Endothelial cell of umbilical vein (primary cell): ENCODE results near the gene CPNE7. TPM values are rescaled to one million over a fixed set of nuclear protein-coding genes. Genes with fewer than 3 reads are reported as not detected.
A peak's percentile ranks its signal among the peaks of the same experiment; 100 is the strongest.

Experiments
- BruUV-seq: library from RNA; stranded (reverse); fragments of 400-500 nt; replicated peaks from 2 replicates; lab custom pipeline; 2021; lab: Mats Ljungman, UMichigan
- CTCF ChIA-PET: fragments of 300-600, 350-600 bp; sonication (Branson Sonifier 250); formaldehyde crosslinking; loops from one replicate; lab custom pipeline; 2021; ENCODE audit warnings: antibody characterized with exemption, inconsistent platforms; lab: Charles Lee
- POLR2A ChIA-PET: fragments of 300-600, 350-600 bp; sonication (Branson Sonifier 250); formaldehyde crosslinking; loops from one replicate; lab custom pipeline; 2021; ENCODE audit warnings: antibody characterized with exemption, inconsistent platforms; lab: Charles Lee
- DNase-seq: peaks from one replicate; pipeline ENCODE4 v3.0.0-alpha.2; 2011; ENCODE audit warnings: low read depth, low spot score
- FAIRE-seq: peaks from 2 replicates; lab custom pipeline; 2011; peaks lifted over from hg19 to GRCh38; lab: Jason Lieb, UNC
- H2AFZ ChIP-seq: 2 replicates; pipeline ENCODE4 v1.6.0; 2012; ENCODE audit warnings: low read depth, low read length, control low read depth, inconsistent platforms
- H3K27ac ChIP-seq: 2 replicates; pipeline ENCODE4 v1.5.1; 2011; ENCODE audit warnings: low read depth, mild to moderate bottlenecking, control low read depth, low read length, moderate library complexity; ENCODE audit not compliant: insufficient read depth
- H3K27me3 ChIP-seq, 2 experiments: 2 replicates each; pipeline versions ENCODE4 v1.6.0 to v1.6.1; 2011; ENCODE audit warnings: low read length in 2 of 2, mixed read lengths in 1 of 2; ENCODE audit not compliant: control insufficient read depth in 2 of 2, insufficient read depth in 2 of 2
- H3K36me3 ChIP-seq, 2 experiments: 2 replicates in 1 of 2; 3 replicates in 1 of 2; pipeline ENCODE4 v1.5.1; 2011; ENCODE audit warnings: low read length in 2 of 2, mild to moderate bottlenecking in 1 of 2, moderate library complexity in 1 of 2; ENCODE audit not compliant: control insufficient read depth in 2 of 2, insufficient read depth in 2 of 2; ENCODE audit errors: extremely low read depth in 1 of 2
- H3K4me1 ChIP-seq: 3 replicates; pipeline ENCODE4 v1.5.1; 2011; ENCODE audit warnings: mild to moderate bottlenecking, low read length; ENCODE audit not compliant: control insufficient read depth, insufficient read depth; ENCODE audit errors: extremely low read depth
- H3K4me2 ChIP-seq: 2 replicates; pipeline ENCODE4 v1.6.1; 2011; ENCODE audit warnings: low read length, control low read depth, mixed read lengths; ENCODE audit not compliant: insufficient read depth
- H3K4me3 ChIP-seq, 3 experiments: fragments of 200-600 bp in 1 of 3; sonication (generic), shearing (Covaris generic) in 1 of 3; replicated peaks in 1 of 3; 2 replicates each; pipeline ENCODE4 v1.5.1; 2011 to 2016; ENCODE audit warnings: control low read depth in 3 of 3, low read length in 3 of 3, mild to moderate bottlenecking in 2 of 3, inconsistent platforms in 1 of 3, low read depth in 1 of 3, moderate library complexity in 1 of 3; ENCODE audit not compliant: insufficient read depth in 1 of 3
- H3K79me2 ChIP-seq: 2 replicates; pipeline ENCODE4 v1.6.0; 2012; ENCODE audit warnings: low read length, inconsistent platforms; ENCODE audit not compliant: control insufficient read depth, insufficient read depth
- H3K9ac ChIP-seq: replicated peaks from 2 replicates; pipeline ENCODE3; 2011; ENCODE audit warnings: low read length, control low read depth; ENCODE audit not compliant: insufficient read depth; ENCODE audit errors: extremely low read depth
- H3K9me1 ChIP-seq: replicated peaks from 3 replicates; pipeline ENCODE4 v1.6.0; 2011; ENCODE audit warnings: mild to moderate bottlenecking, low read length; ENCODE audit not compliant: control insufficient read depth, insufficient read depth; ENCODE audit errors: extremely low read depth
- H3K9me3 ChIP-seq: replicated peaks from 2 replicates; pipeline ENCODE4 v1.5.1; 2012; ENCODE audit warnings: low read length, inconsistent platforms; ENCODE audit not compliant: control insufficient read depth, insufficient read depth
- H4K20me1 ChIP-seq: replicated peaks from 2 replicates; pipeline ENCODE3; 2011; ENCODE audit warnings: mild to moderate bottlenecking, low read length; ENCODE audit not compliant: control insufficient read depth, insufficient read depth; ENCODE audit errors: extremely low read depth
- EZH2 ChIP-seq: IDR thresholded peaks from 2 replicates; pipeline ENCODE4 v1.6.1; 2012; ENCODE audit warnings: borderline replicate concordance, low read depth, mild to moderate bottlenecking, moderate library complexity, low read length, inconsistent platforms; ENCODE audit not compliant: severe bottlenecking
- FOS ChIP-seq: IDR thresholded peaks from 2 replicates; pipeline ENCODE4 v1.6.1; 2011; ENCODE audit warnings: mild to moderate bottlenecking, low read length, moderate library complexity, borderline replicate concordance; ENCODE audit not compliant: insufficient read depth
- GATA2 ChIP-seq: IDR thresholded peaks from 2 replicates; pipeline ENCODE4 v1.7.0; 2011; ENCODE audit warnings: low read depth, mild to moderate bottlenecking, moderate library complexity, mixed read lengths, low read length; ENCODE audit not compliant: insufficient read length, insufficient read depth
- JUN ChIP-seq: IDR thresholded peaks from 2 replicates; pipeline ENCODE4 v1.6.1; 2011; ENCODE audit warnings: borderline replicate concordance, low read depth; ENCODE audit not compliant: insufficient read length, insufficient read depth
- MYC ChIP-seq: IDR thresholded peaks from one replicate; pipeline ENCODE4 v1.6.1; 2011; ENCODE audit warnings: mild to moderate bottlenecking, low read depth, low read length
- POLR2A ChIP-seq: IDR thresholded peaks from 2 replicates; pipeline ENCODE4 v1.6.1; 2012; ENCODE audit warnings: low read depth, mild to moderate bottlenecking, control low read depth, low read length
- POLR2AphosphoS5 ChIP-seq: IDR thresholded peaks from 2 replicates; pipeline ENCODE4 v1.6.1; 2012; ENCODE audit warnings: low read depth, mild to moderate bottlenecking, control low read depth, low read length, moderate library complexity; ENCODE audit not compliant: insufficient read depth
- dilution Hi-C: fragments of 300-500 bp; cut with MboI; formaldehyde crosslinking; loops from one replicate; pipeline ENCODE4 v1.15.0; 2019; ENCODE audit warnings: low sequenced_read_pairs; ENCODE audit not compliant: extremely low pct_ligation_motif_present
- intact Hi-C: fragments of 100-400 bp; cut with micrococcal nuclease; formaldehyde crosslinking; loops from one replicate; pipeline ENCODE4 v1.10.0; 2022
- polyA plus RNA-seq, 4 experiments: library from polyadenylated mRNA; depleted of rRNA in 3 of 4; stranded (reverse) in 3 of 4; unstranded in 1 of 4; fragments of >200 nt; gene quantifications; 2 replicates each; pipeline versions ENCODE4 v1.2.1 to v1.2.3, GENCODE V29; 2011 to 2012; ENCODE audit warnings: missing spikeins in 1 of 4
- total RNA-seq: library from RNA; stranded (reverse); gene quantifications from 2 replicates; pipeline ENCODE4 v1.2.3, GENCODE V29; 2021
- TF ChIP-seq, protein P1 (sequence below): IDR thresholded peaks from 2 replicates; pipeline ENCODE4 v1.6.1; 2011; ENCODE audit not compliant: insufficient read depth, insufficient read length
- TF ChIP-seq, protein P2 (sequence below), 2 donors: IDR thresholded peaks; 1 replicate in 1 of 2; 2 replicates in 1 of 2; pipeline ENCODE4 v1.5.1; 2011; ENCODE audit warnings: low read length in 2 of 2, mild to moderate bottlenecking in 2 of 2, moderate library complexity in 2 of 2, control low read depth in 1 of 2, inconsistent platforms in 1 of 2, low read depth in 1 of 2; ENCODE audit not compliant: insufficient read depth in 1 of 2; ENCODE audit errors: extremely low read depth in 1 of 2

Gene CPNE7
- total and polyA plus RNA-seq, 2 donors (not counting 3 experiments of a cell fraction or from before 2014, with no cell fraction given) = 2.0 to 5.9 TPM

DNA sequence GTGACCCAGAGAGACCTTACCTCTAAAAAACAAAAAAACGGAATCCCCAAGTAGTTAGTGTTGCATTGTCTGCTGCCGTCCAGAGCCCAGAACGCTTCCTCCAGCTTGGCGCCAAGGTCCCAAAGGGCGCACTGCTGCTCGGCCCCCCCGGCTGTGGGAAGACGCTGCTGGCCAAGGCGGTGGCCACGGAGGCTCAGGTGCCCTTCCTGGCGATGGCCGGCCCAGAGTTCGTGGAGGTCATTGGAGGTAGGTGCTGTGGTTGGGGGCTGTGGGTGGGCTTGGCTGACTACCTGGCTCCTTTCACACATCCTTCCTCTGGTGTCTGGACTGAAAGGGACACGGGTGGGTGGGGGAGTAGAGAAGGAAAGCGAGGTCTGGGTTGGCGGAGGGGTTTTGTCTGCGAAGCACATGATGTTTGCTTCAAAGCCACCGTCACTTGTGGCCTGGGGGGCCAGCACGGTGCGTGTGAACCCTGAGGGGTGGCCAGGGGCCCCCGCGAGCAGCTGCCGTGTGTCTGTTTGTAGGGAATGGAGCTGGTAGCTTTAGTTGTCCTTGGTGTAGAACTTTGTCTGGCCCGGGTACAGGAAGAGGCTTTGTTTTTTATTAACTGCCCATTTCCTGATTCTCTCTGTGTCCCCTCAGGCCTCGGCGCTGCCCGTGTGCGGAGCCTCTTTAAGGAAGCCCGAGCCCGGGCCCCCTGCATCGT, 43.6 kb upstream of the CPNE7 start:
- Histone ChIP-seq H3K27ac (peak overlapping the region; percentile 38), H3K4me1 (peaks cover 17% of the 10 kb centered on the region), H4K20me1 (no peaks in the 10 kb centered on the region), H3K36me3 (peaks cover 5 to 35% of the 10 kb centered on the region in 2 experiments), H3K9ac (no peak overlapping the region), H3K4me2 (no peak overlapping the region), H3K27me3 (no peaks in the 10 kb centered on the region), H2AFZ (no peak overlapping the region), H3K79me2 (peaks cover 7% of the 10 kb centered on the region), H3K9me1 (no peaks in the 10 kb centered on the region), H3K9me3 (no peaks in the 10 kb centered on the region), H3K4me3 (no peak overlapping the region)
- CTCF ChIA-PET = interaction anchor here (0.7 to 0.8 kb wide), 2 partner anchors 10 to 251 kb away, joined by 3 read pairs; no protein-coding TSS in a partner anchor
- peak; percentile 40 for DNase-seq
- BruUV-seq = no TSS peak
- TF ChIP-seq, protein P1, sequence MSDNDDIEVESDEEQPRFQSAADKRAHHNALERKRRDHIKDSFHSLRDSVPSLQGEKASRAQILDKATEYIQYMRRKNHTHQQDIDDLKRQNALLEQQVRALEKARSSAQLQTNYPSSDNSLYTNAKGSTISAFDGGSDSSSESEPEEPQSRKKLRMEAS = no peak
- TF ChIP-seq, protein P2, sequence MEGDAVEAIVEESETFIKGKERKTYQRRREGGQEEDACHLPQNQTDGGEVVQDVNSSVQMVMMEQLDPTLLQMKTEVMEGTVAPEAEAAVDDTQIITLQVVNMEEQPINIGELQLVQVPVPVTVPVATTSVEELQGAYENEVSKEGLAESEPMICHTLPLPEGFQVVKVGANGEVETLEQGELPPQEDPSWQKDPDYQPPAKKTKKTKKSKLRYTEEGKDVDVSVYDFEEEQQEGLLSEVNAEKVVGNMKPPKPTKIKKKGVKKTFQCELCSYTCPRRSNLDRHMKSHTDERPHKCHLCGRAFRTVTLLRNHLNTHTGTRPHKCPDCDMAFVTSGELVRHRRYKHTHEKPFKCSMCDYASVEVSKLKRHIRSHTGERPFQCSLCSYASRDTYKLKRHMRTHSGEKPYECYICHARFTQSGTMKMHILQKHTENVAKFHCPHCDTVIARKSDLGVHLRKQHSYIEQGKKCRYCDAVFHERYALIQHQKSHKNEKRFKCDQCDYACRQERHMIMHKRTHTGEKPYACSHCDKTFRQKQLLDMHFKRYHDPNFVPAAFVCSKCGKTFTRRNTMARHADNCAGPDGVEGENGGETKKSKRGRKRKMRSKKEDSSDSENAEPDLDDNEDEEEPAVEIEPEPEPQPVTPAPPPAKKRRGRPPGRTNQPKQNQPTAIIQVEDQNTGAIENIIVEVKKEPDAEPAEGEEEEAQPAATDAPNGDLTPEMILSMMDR (IDR thresholded peaks at IDR 0.05; ENCODE audit: extremely low read depth in 1 of 2, insufficient read depth in 1 of 2, low read depth in 1 of 2, low read length in 2 of 2) = no peak
- no peak for TF ChIP-seq JUN
- TF ChIP-seq EZH2 = no peak
- TF ChIP-seq POLR2AphosphoS5 = no peak
- no peak for TF ChIP-seq GATA2
- no peak for TF ChIP-seq MYC
- TF ChIP-seq POLR2A = peak; percentile 35
- no peak for TF ChIP-seq FOS
- dilution Hi-C loops = no loop called here
- intact Hi-C loops = no loop called here
- FAIRE-seq = peak; percentile 50
- POLR2A ChIA-PET = no interaction called here
